Measurements from ENCODE around the gene ARHGDIA.

The ARHGDIA gene

DNA sequence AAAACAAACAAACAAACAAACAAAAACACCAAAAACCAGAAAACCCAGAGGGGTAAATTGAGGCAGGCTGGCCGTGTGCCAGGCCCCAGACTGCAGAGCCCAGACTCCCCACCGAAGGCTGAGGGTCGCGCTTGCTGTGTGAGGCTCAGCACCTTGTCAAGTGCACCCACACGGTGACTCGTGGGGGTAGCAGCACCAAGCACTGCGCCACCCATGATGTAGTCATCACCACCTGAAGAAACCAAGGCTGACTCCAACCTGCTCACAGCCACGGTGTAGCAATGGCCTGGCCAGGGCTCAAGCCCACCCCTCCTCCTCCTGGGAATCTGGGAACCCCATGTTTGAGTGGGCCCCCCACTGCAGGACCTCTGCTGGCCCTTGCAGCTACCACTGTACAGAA, 50.0 kb downstream of the ARHGDIA start:
- no peak for DNase-seq

DNA sequence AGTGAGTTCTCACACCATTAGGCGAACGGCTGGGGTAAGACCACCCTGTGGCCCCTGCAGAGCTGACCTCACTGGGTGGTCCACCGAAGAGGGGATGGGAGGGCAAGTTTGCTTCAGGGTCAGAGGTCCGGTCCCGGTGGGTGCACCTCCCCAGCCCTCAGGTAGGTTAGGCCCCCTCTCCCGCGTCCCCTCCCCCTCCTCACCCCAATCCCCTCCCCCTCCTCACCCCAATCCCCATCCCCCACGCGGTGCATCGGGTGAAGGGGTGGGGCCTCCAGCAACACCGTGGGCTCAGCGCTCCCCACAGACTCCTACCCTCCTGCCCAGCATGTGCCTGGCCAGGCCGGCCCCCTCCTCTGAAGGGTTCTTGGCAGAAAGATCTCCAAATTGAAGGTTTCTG, 51.4 kb downstream of the ARHGDIA start:
- no peak for DNase-seq

DNA sequence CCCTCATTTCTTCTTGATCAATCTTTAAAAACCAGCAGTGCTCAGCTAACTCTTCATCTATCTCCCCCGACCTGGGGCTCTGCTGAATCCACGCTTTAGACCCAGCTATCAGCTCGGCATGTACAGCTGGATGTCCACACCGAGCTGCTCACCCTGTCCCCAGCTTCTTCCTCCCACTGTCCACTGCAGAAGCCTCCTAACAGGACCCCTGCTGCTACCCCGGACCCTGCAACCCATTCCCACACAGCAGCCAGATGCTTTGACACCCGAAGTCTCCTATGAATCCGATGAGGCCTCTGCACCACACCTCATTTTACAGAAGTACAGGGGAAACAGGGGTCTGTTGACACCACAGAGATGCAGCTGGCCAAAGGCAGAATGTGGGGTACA, 53.4 kb downstream of the ARHGDIA start:
- no peak for DNase-seq
